CD14-positive monocyte (primary cell): Measurements from ENCODE around the gene ZNF287. TPM values are rescaled to one million over a fixed set of nuclear protein-coding genes. Genes with fewer than 3 reads are reported as not detected.
A peak's percentile ranks its signal among the peaks of the same experiment; 100 is the strongest.

Experiments
- DNase-seq, 3 donors: peaks; one replicate each; pipeline ENCODE4 v3.0.0-alpha.2; 2011 to 2022
- H2AFZ ChIP-seq: 2 replicates; pipeline ENCODE4 v1.6.0; 2012; ENCODE audit warnings: mild to moderate bottlenecking, low read depth, low read length, inconsistent platforms; ENCODE audit not compliant: insufficient read depth, poor library complexity, severe bottlenecking
- H3K27ac ChIP-seq, 2 donors: 1 replicate in 1 of 2; 2 replicates in 1 of 2; pipeline ENCODE4 v1.5.1; 2012 to 2013; ENCODE audit warnings: low read length in 2 of 2, control low read depth in 1 of 2, inconsistent platforms in 1 of 2, low read depth in 1 of 2, mild to moderate bottlenecking in 1 of 2
- H3K27me3 ChIP-seq, 2 donors: one replicate each; pipeline versions ENCODE4 v1.6.0 to v1.6.1; 2011 to 2013; ENCODE audit warnings: low read length in 2 of 2; ENCODE audit not compliant: control insufficient read depth in 2 of 2, insufficient read depth in 2 of 2
- H3K36me3 ChIP-seq, 2 donors: replicated peaks in 1 of 2; 1 replicate in 1 of 2; 2 replicates in 1 of 2; pipeline versions ENCODE4 v1.5.1 to v1.6.1; 2012 to 2013; ENCODE audit warnings: low read length in 2 of 2, control low read depth in 1 of 2, inconsistent platforms in 1 of 2, mild to moderate bottlenecking in 1 of 2; ENCODE audit not compliant: insufficient read depth in 2 of 2, control insufficient read depth in 1 of 2
- H3K4me1 ChIP-seq, 2 donors: 1 replicate in 1 of 2; 2 replicates in 1 of 2; pipeline versions ENCODE4 v1.5.1 to v1.6.1; 2012 to 2013; ENCODE audit warnings: low read length in 2 of 2, control low read depth in 1 of 2, inconsistent platforms in 1 of 2, mild to moderate bottlenecking in 1 of 2, moderate library complexity in 1 of 2; ENCODE audit not compliant: insufficient read depth in 2 of 2, control insufficient read depth in 1 of 2
- H3K4me2 ChIP-seq: replicated peaks from 2 replicates; pipeline ENCODE3; 2012; ENCODE audit warnings: low read length, moderate library complexity, mild to moderate bottlenecking; ENCODE audit not compliant: poor library complexity, severe bottlenecking; ENCODE audit errors: extremely low read depth
- H3K4me3 ChIP-seq, 3 experiments: fragments of 200-600 bp in 1 of 3; sonication (generic) in 1 of 3; replicated peaks in 1 of 3; 1 replicate in 2 of 3; 2 replicates in 1 of 3; pipeline ENCODE4 v1.5.1; 2011 to 2013; ENCODE audit warnings: low read length in 3 of 3, mild to moderate bottlenecking in 3 of 3, control low read depth in 2 of 3, low read depth in 2 of 3, inconsistent platforms in 1 of 3, moderate library complexity in 1 of 3
- H3K79me2 ChIP-seq: 2 replicates; pipeline ENCODE4 v1.6.0; 2012; ENCODE audit warnings: mild to moderate bottlenecking, control low read depth, inconsistent platforms, low read length, moderate library complexity; ENCODE audit not compliant: insufficient read depth
- H3K9ac ChIP-seq: 2 replicates; pipeline ENCODE4 v1.6.0; 2017; ENCODE audit warnings: low read length, mild to moderate bottlenecking; ENCODE audit not compliant: insufficient read depth, poor library complexity, severe bottlenecking
- H3K9me3 ChIP-seq, 2 donors: replicated peaks in 1 of 2; 1 replicate in 1 of 2; 2 replicates in 1 of 2; pipeline versions ENCODE4 v1.5.1 to v1.6.1; 2012 to 2013; ENCODE audit warnings: low read length in 2 of 2, control low read depth in 1 of 2; ENCODE audit not compliant: control insufficient read depth in 1 of 2, insufficient read depth in 1 of 2
- H4K20me1 ChIP-seq: 2 replicates; pipeline ENCODE4 v1.6.0; 2012; ENCODE audit warnings: mild to moderate bottlenecking, low read length, control low read depth, moderate library complexity; ENCODE audit not compliant: insufficient read depth
- H3K27ac Mint-ChIP-seq, 7 donors: one replicate each; pipeline ENCODE4 v1.8.0; 2020; ENCODE audit warnings: mild to moderate bottlenecking in 7 of 7, mixed read lengths in 7 of 7, moderate library complexity in 6 of 7, inconsistent platforms in 2 of 7
- H3K27me3 Mint-ChIP-seq, 3 donors: one replicate each; pipeline ENCODE4 v1.8.0; 2021 to 2022; ENCODE audit warnings: low read depth in 3 of 3, mild to moderate bottlenecking in 3 of 3, mixed read lengths in 3 of 3, moderate library complexity in 3 of 3, inconsistent platforms in 1 of 3
- H3K36me3 Mint-ChIP-seq, 2 donors: one replicate each; pipeline ENCODE4 v1.8.0; 2020; ENCODE audit warnings: mixed read lengths in 2 of 2, inconsistent platforms in 1 of 2, mild to moderate bottlenecking in 1 of 2
- H3K4me1 Mint-ChIP-seq: one replicate; pipeline ENCODE4 v1.8.0; 2020; ENCODE audit warnings: mild to moderate bottlenecking, mixed read lengths
- H3K4me3 Mint-ChIP-seq, 2 donors: one replicate each; pipeline ENCODE4 v1.8.0; 2020; ENCODE audit warnings: mild to moderate bottlenecking in 2 of 2, mixed read lengths in 2 of 2, moderate library complexity in 1 of 2
- H3K9me3 Mint-ChIP-seq, 7 donors: one replicate each; pipeline ENCODE4 v1.8.0; 2020 to 2022; ENCODE audit warnings: mixed read lengths in 7 of 7, mild to moderate bottlenecking in 6 of 7, moderate library complexity in 6 of 7, inconsistent platforms in 2 of 7
- WGBS: methylation state at CpG from one replicate; pipeline ENCODE4 v1.1.5; 2013; ENCODE audit warnings: missing lambda C conversion rate; ENCODE audit not compliant: insufficient coverage; 5-methylcytosine and 5-hydroxymethylcytosine counted together
- intact Hi-C, 2 donors: fragments of 100-400 bp; cut with micrococcal nuclease; formaldehyde crosslinking; loops; one replicate each; pipeline versions ENCODE4 v1.15.0 to v1.15.1; 2023
- polyA plus RNA-seq, 3 donors: library from polyadenylated mRNA; depleted of rRNA in 1 of 3; unstranded in 2 of 3; stranded (reverse) in 1 of 3; fragments of 300-500 nt in 2 of 3; fragments of >200 nt in 1 of 3; fragmentation: Illumina TruSeq in 2 of 3; gene quantifications; 1 replicate in 2 of 3; 2 replicates in 1 of 3; pipeline ENCODE4 v1.2.3, GENCODE V29; 2012 to 2021
- TF ChIP-seq, protein P1 (sequence below): fragments of 200-600 bp; IDR thresholded peaks from one replicate; pipeline ENCODE4 v1.8.0; 2022; ENCODE audit warnings: antibody characterized with exemption, mild to moderate bottlenecking

Gene ZNF287
- polyA plus RNA-seq, 3 donors, result 0.25 to 0.53 TPM; not detected in 1

DNA sequence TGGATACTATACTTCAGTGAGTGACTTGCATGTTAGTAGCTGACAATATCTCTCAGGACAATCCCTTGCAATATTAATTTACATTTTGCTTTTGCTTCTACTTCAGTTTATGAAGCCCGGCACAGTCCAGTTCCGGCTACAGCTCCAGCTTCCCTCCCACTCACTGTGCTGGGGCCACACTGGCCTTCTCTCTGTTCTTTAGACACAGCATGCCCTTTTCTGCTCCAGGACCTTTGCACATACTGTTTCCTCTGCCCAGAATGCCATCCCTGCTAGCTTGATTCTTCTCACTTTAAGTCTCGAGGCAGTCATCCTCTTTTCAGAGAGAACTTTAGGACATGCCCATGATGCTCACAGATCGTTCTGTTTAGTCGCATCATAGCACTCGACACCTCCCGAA, 51.5 kb downstream of the ZNF287 start:
- Mint-ChIP-seq H3K9me3 (peaks cover 0 to 11% (median 0%) of the 10 kb centered on the region in 7 donors), H3K27me3 (peaks cover 9 to 15% (median 10%) of the 10 kb centered on the region in 3 donors), H3K4me3 (no peak overlapping the region), H3K36me3 (no peaks in the 10 kb centered on the region), H3K27ac (no peak overlapping the region), H3K4me1 (peaks cover 56% of the 10 kb centered on the region)
- Histone ChIP-seq H3K4me2 (no peak overlapping the region), H2AFZ (no peak overlapping the region), H3K36me3 (no peaks in the 10 kb centered on the region), H4K20me1 (no peaks in the 10 kb centered on the region), H3K79me2 (no peaks in the 10 kb centered on the region), H3K27me3 (no peaks in the 10 kb centered on the region), H3K4me1 (peaks cover 48 to 56% of the 10 kb centered on the region in 2 donors), H3K4me3 (no peak overlapping the region), H3K9me3 (no peaks in the 10 kb centered on the region), H3K9ac (no peak overlapping the region), H3K27ac (no peak overlapping the region)
- intact Hi-C loops, result loop anchor here in 1 of 2 donors (10.0 kb wide), 1 partner anchor 133 kb away; the partner anchor contains the start of gene UBB
- TF ChIP-seq, protein P1, sequence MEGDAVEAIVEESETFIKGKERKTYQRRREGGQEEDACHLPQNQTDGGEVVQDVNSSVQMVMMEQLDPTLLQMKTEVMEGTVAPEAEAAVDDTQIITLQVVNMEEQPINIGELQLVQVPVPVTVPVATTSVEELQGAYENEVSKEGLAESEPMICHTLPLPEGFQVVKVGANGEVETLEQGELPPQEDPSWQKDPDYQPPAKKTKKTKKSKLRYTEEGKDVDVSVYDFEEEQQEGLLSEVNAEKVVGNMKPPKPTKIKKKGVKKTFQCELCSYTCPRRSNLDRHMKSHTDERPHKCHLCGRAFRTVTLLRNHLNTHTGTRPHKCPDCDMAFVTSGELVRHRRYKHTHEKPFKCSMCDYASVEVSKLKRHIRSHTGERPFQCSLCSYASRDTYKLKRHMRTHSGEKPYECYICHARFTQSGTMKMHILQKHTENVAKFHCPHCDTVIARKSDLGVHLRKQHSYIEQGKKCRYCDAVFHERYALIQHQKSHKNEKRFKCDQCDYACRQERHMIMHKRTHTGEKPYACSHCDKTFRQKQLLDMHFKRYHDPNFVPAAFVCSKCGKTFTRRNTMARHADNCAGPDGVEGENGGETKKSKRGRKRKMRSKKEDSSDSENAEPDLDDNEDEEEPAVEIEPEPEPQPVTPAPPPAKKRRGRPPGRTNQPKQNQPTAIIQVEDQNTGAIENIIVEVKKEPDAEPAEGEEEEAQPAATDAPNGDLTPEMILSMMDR, result no peak
- no peak for DNase-seq
- 85% methylated on average over 6 of the region's 7 CpGs for WGBS

DNA sequence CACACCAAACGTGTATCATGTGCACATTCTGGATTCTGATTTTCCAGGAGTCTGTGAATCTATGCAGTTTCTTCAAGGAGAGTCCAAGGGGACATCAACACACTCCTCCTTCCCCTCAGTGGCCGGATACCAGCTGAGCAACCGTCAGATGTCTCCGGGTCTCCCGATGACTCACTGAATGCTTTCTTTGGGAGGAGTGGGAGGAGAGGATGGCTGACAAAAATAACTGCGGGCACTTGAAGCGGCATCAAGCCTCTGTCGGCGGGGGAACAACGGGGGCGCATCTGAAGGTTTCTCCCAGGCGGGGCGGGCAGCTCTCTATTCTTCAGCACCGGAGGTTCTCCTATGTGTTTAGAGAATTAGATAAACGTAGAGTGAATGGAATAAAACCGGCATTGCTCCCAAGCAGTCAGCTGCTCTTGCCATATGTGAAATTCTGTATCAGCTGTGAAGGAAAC, 52.4 kb downstream of the ZNF287 start:
- Mint-ChIP-seq H3K4me3 (peak overlapping the region in 1 of 2 donors; percentile 72), H3K27ac (peak overlapping the region in 1 of 7 donors; percentile 14), H3K36me3 (no peaks in the 10 kb centered on the region), H3K4me1 (peaks cover 64% of the 10 kb centered on the region), H3K9me3 (peaks cover 0 to 11% (median 0%) of the 10 kb centered on the region in 7 donors), H3K27me3 (peaks cover 9 to 15% (median 12%) of the 10 kb centered on the region in 3 donors)
- no peaks in the 10 kb centered on the region for H3K36me3 ChIP-seq
- H4K20me1 ChIP-seq, result no peaks in the 10 kb centered on the region
- TF ChIP-seq, protein P1, result no peak
- no peaks in the 10 kb centered on the region for H3K79me2 ChIP-seq
- no peak overlapping the region for H3K4me3 ChIP-seq
- no peak overlapping the region for H3K27ac ChIP-seq
- peak in 1 of 3 donors; percentile 21 for DNase-seq
- H3K9me3 ChIP-seq, result no peaks in the 10 kb centered on the region
- peaks cover 57 to 65% of the 10 kb centered on the region in 2 donors for H3K4me1 ChIP-seq
- H2AFZ ChIP-seq, result no peak overlapping the region
- intact Hi-C loops, result loop anchor here in 1 of 2 donors (10.0 kb wide), 1 partner anchor 132 kb away; the partner anchor contains the start of gene UBB
- WGBS, result 67% methylated on average over 8 of the region's 16 CpGs
- no peak overlapping the region for H3K4me2 ChIP-seq
- H3K9ac ChIP-seq, result no peak overlapping the region
- H3K27me3 ChIP-seq, result no peaks in the 10 kb centered on the region
